GM23338 (cell line): ENCODE measurements around the gene ERBB4.

Experiments used
- CREB1 ChIP-seq: fragments of 250-450 bp; sonication (Bioruptor Pico); IDR thresholded peaks from 2 replicates; pipeline ENCODE4 v1.5.0; 2020; ENCODE audit warnings: low read depth, mild to moderate bottlenecking, moderate library complexity
- TF ChIP-seq, protein P1 (sequence below), 2 experiments: fragments of 200-600 bp in 1 of 2; sonication (generic) in 1 of 2; conservative IDR thresholded peaks; 2 replicates each; pipeline versions ENCODE4 v1.5.1 to v1.6.1; 2016 to 2017; ENCODE audit warnings: antibody characterized with exemption in 2 of 2, low read depth in 2 of 2, mild to moderate bottlenecking in 2 of 2, moderate library complexity in 1 of 2

DNA sequence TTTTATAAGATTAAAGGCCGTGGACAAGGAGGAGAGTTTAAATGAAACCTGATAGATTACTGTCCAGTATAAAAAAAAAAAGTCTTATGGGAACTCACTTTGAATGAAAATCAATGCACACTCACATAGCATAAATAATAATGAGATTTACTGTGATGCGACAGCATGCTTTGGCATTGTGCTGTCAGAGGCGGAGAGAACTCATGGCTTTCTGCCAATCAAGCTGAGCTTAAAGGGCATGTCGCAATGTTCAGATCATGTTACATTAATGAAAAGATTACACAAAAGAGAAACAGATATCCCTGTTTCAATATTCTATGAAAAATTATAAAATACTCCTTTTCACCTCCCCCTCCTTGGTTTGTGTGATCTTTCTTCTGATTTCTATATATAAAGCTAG lies 310.8 kb downstream of the ERBB4 start:
- TF ChIP-seq, protein P1, sequence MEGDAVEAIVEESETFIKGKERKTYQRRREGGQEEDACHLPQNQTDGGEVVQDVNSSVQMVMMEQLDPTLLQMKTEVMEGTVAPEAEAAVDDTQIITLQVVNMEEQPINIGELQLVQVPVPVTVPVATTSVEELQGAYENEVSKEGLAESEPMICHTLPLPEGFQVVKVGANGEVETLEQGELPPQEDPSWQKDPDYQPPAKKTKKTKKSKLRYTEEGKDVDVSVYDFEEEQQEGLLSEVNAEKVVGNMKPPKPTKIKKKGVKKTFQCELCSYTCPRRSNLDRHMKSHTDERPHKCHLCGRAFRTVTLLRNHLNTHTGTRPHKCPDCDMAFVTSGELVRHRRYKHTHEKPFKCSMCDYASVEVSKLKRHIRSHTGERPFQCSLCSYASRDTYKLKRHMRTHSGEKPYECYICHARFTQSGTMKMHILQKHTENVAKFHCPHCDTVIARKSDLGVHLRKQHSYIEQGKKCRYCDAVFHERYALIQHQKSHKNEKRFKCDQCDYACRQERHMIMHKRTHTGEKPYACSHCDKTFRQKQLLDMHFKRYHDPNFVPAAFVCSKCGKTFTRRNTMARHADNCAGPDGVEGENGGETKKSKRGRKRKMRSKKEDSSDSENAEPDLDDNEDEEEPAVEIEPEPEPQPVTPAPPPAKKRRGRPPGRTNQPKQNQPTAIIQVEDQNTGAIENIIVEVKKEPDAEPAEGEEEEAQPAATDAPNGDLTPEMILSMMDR (conservative IDR thresholded peaks at IDR 0.05; ENCODE audit: low read depth in 2 of 2), result no peak
- TF ChIP-seq CREB1, result no peak
